Osteoblast (primary cell): ENCODE measurements around the gene HELZ. TPM values are rescaled to one million over a fixed set of nuclear protein-coding genes. Genes with fewer than 3 reads are reported as not detected.

Source experiments
- DNase-seq: peaks from one replicate; pipeline ENCODE4 v3.0.0; 2011; ENCODE audit warnings: low spot score, mixed read lengths; ENCODE audit not compliant: insufficient read length; ENCODE audit errors: missing footprints
- H2AFZ ChIP-seq: 2 replicates; pipeline ENCODE4 v1.6.0; 2011; ENCODE audit warnings: mild to moderate bottlenecking, low read length
- H3K27ac ChIP-seq: 2 replicates; pipeline ENCODE4 v1.5.1; 2011; ENCODE audit warnings: mild to moderate bottlenecking, low read depth, low read length, moderate library complexity
- H3K27me3 ChIP-seq: 2 replicates; pipeline ENCODE4 v1.6.0; 2012; ENCODE audit warnings: mild to moderate bottlenecking, control low read depth, inconsistent platforms, low read length, moderate library complexity; ENCODE audit not compliant: insufficient read depth
- H3K36me3 ChIP-seq: 2 replicates; pipeline ENCODE4 v1.5.1; 2011; ENCODE audit warnings: mild to moderate bottlenecking, low read length, control low read depth, moderate library complexity; ENCODE audit not compliant: insufficient read depth
- H3K4me1 ChIP-seq: 2 replicates; pipeline ENCODE4 v1.5.1; 2011; ENCODE audit warnings: mild to moderate bottlenecking, low read length, control low read depth, moderate library complexity; ENCODE audit not compliant: insufficient read depth
- H3K4me2 ChIP-seq: 2 replicates; pipeline ENCODE4 v1.6.0; 2011; ENCODE audit warnings: mild to moderate bottlenecking, low read length; ENCODE audit not compliant: insufficient read depth
- H3K4me3 ChIP-seq: fragments of 200-600 bp; sonication (generic); 3 replicates; pipeline ENCODE4 v1.5.1; 2012; ENCODE audit warnings: mild to moderate bottlenecking, low read length, inconsistent platforms; ENCODE audit not compliant: insufficient read depth
- H3K79me2 ChIP-seq: 2 replicates; pipeline ENCODE4 v1.6.0; 2012; ENCODE audit warnings: mild to moderate bottlenecking, low read length, control low read depth, inconsistent platforms; ENCODE audit not compliant: insufficient read depth
- H3K9me3 ChIP-seq: 2 replicates; pipeline ENCODE4 v1.5.1; 2011; ENCODE audit warnings: low read depth, low read length, control low read depth
- H4K20me1 ChIP-seq: 2 replicates; pipeline ENCODE4 v1.6.0; 2012; ENCODE audit warnings: mild to moderate bottlenecking, low read length, control low read depth; ENCODE audit not compliant: insufficient read depth
- total RNA-seq: library from RNA; depleted of rRNA; stranded (reverse); fragments of >200 nt; gene quantifications from 2 replicates; pipeline ENCODE4 v1.2.3, GENCODE V29; 2012
- TF ChIP-seq, protein P1 (sequence below): IDR thresholded peaks from 2 replicates; pipeline ENCODE4 v1.5.1; 2011; ENCODE audit warnings: mild to moderate bottlenecking, low read depth, low read length, moderate library complexity; ENCODE audit errors: extremely low read depth

Gene HELZ
- total RNA-seq, 1 donor = 56.8 TPM

GRCh38 chr17:67032382-67032781 lies 212.6 kb downstream of the HELZ start:
- Histone ChIP-seq H3K27me3 (peaks cover 8% of the 10 kb centered on the region), H3K4me2 (no peak overlapping the region), H3K4me3 (no peak overlapping the region), H3K79me2 (no peaks in the 10 kb centered on the region), H2AFZ (no peak overlapping the region), H3K27ac (no peak overlapping the region), H3K36me3 (no peaks in the 10 kb centered on the region), H4K20me1 (no peaks in the 10 kb centered on the region), H3K4me1 (no peaks in the 10 kb centered on the region), H3K9me3 (no peaks in the 10 kb centered on the region)
- TF ChIP-seq, protein P1, sequence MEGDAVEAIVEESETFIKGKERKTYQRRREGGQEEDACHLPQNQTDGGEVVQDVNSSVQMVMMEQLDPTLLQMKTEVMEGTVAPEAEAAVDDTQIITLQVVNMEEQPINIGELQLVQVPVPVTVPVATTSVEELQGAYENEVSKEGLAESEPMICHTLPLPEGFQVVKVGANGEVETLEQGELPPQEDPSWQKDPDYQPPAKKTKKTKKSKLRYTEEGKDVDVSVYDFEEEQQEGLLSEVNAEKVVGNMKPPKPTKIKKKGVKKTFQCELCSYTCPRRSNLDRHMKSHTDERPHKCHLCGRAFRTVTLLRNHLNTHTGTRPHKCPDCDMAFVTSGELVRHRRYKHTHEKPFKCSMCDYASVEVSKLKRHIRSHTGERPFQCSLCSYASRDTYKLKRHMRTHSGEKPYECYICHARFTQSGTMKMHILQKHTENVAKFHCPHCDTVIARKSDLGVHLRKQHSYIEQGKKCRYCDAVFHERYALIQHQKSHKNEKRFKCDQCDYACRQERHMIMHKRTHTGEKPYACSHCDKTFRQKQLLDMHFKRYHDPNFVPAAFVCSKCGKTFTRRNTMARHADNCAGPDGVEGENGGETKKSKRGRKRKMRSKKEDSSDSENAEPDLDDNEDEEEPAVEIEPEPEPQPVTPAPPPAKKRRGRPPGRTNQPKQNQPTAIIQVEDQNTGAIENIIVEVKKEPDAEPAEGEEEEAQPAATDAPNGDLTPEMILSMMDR = no peak
- no peak for DNase-seq

GRCh38 chr17:67030641-67031040 lies 214.4 kb downstream of the HELZ start:
- H3K36me3 ChIP-seq = no peaks in the 10 kb centered on the region
- H3K9me3 ChIP-seq = no peaks in the 10 kb centered on the region
- no peaks in the 10 kb centered on the region for H3K79me2 ChIP-seq
- H3K4me3 ChIP-seq = no peak overlapping the region
- H3K27ac ChIP-seq = no peak overlapping the region
- no peak overlapping the region for H2AFZ ChIP-seq
- H4K20me1 ChIP-seq = no peaks in the 10 kb centered on the region
- H3K4me2 ChIP-seq = no peak overlapping the region
- no peaks in the 10 kb centered on the region for H3K4me1 ChIP-seq
- no peak for DNase-seq
- peaks cover 8% of the 10 kb centered on the region for H3K27me3 ChIP-seq
- TF ChIP-seq, protein P1 = no peak

DNA sequence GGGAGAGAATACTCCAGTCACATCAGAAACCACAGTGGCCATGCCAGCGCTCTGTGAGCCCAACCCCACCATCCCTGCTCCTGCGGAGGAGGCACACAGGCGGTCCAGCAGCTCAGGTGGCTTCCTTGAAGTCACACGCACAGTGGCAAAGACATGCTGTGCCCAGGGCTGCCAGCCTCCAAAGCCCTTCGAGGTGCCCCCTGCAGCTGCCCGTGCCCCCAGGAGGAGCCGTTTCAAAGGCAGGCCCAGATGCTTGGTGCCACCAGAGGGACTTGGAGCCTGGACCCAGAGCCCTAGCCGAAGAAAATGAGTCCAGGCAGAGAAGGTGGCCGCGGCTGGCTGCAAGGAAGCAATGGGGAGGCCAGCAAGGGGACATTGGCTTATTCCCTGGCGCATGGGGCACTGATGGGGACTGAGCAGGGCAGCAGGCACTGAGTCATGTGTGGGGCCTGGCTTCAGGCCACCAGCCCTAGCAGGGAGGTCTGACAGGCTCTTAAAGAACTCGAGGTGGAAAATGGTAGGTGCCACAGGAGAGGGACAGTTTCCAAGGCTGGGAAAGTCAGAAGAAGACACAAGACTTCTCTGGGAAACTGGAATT lies 217.9 kb downstream of the HELZ start:
- no peak overlapping the region for H3K4me2 ChIP-seq
- peak; percentile 88 for DNase-seq
- no peak overlapping the region for H3K4me3 ChIP-seq
- no peak overlapping the region for H2AFZ ChIP-seq
- no peaks in the 10 kb centered on the region for H4K20me1 ChIP-seq
- H3K4me1 ChIP-seq = no peaks in the 10 kb centered on the region
- peaks cover 9% of the 10 kb centered on the region for H3K27me3 ChIP-seq
- H3K36me3 ChIP-seq = no peaks in the 10 kb centered on the region
- TF ChIP-seq, protein P1 = no peak
- no peaks in the 10 kb centered on the region for H3K9me3 ChIP-seq
- H3K79me2 ChIP-seq = no peaks in the 10 kb centered on the region
- no peak overlapping the region for H3K27ac ChIP-seq

- DNase-seq = no peak
- no peak overlapping the region for H2AFZ ChIP-seq
- H3K27me3 ChIP-seq = peaks cover 16% of the 10 kb centered on the region
- H3K9me3 ChIP-seq = no peaks in the 10 kb centered on the region
- no peak overlapping the region for H3K27ac ChIP-seq
- H4K20me1 ChIP-seq = no peaks in the 10 kb centered on the region
- TF ChIP-seq, protein P1 = no peak
- no peak overlapping the region for H3K4me3 ChIP-seq
- no peak overlapping the region for H3K4me2 ChIP-seq
- no peaks in the 10 kb centered on the region for H3K4me1 ChIP-seq
- no peaks in the 10 kb centered on the region for H3K79me2 ChIP-seq
- H3K36me3 ChIP-seq = no peaks in the 10 kb centered on the region
These were observed 218.7 kb downstream of the HELZ start for GRCh38 chr17:67026341-67026740.
